Measurements from ENCODE around the gene EGF.
A peak's percentile ranks its signal among the peaks of the same experiment; 100 is the strongest.
"Not testable (repeated sequence)": the region's sequence is repeated elsewhere in the genome, so short reads cannot be mapped to it uniquely, and the experiment has no call there.

EGF gene

GRCh38 chr4:109914322-109914721 lies 1.6 kb downstream of the EGF start:
- no peak for DNase-seq

DNA sequence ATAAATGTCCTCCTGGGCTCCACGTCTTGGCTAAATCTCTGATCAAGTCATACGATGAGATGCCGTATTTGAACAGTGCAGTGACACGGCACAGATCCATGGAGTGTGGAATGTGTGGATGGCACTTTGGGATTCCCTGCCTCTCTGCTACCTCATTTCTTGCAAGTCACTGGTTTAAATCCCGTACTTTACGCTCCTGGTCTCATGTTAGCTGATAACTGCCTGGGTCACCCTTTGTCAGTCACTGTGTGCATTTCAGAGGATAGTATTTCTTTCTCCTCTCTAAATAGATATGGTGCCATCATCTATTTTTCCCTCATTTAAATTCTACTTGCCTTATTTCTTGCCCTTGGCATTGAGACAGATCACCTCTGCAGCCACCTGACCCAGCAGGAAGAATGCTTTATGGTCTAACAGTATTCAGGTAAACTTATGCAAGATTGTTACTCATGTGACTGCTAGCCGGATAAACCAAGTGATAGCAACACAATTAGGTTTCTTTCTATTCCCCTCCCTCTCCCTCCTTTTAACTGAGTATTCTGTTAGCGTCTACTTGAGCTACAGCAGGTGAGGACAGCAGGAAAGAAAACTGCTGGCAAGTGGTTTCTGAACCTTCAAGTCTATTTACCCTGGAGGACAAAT lies 2.8 kb downstream of the EGF start:
- DNase-seq: no peak

DNA sequence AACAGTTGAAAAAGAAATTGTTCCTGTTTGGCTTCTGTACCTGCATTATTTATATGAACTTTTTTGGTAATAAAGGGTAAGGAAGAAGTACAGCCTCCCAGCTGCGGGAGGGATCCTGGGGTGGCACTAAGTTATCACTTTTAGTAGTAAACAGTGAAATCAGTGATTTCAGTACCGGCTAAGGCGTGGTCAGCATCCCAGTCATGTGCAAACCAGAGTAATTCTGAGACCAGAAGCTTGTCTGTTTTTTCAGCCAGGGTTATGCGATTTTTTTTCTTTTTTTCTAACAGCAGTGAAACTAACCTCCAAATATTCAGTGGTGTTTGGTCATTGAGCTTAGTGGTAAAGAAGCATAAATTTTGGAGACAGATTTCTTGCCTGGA lies 3.3 kb downstream of the EGF start:
- no peak for DNase-seq

- DNase-seq: peak in 2 of 51 donors; percentile 0 to 41
These were observed 8.7 kb downstream of the EGF start for GRCh38 chr4:109921384-109921808.

GRCh38 chr4:109925396-109925795 lies 12.7 kb downstream of the EGF start:
- no peak for DNase-seq

DNA sequence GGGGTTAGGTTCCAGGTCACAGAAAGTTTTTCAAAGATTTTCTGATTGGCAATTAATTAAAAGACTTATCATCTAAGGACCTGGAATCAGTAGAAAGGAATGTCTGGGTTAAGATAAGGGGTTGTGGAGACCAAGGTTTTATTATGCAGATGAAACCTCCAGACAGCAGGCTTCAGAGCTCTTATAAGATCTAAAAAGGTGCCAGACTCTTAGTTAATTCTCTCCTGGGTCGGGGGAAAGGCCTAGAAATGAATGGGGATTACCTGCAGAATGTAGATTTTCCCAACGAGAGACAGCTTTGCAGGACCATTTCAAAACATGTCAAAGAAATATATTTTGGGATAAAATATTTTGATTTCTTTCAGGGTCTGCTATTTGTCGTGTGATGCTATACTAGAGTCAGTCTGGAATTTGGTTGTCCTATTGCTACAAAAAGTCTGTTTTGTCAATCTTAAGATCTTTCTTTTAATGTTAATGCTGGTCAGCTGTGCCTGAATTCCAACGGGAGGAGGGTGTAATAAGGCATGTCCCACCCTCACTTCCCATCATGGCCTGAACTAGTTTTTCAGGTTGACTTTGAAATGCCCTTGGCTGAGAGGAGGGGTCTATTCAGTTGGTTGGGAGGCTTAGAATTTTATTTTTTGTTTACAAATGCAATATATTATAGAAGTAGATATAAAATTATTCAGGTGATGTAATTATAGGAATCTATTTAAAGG lies 15.8 kb downstream of the EGF start:
- no peak for DNase-seq

- no peak for DNase-seq
These were observed 17.8 kb downstream of the EGF start for GRCh38 chr4:109930464-109930863.

DNA sequence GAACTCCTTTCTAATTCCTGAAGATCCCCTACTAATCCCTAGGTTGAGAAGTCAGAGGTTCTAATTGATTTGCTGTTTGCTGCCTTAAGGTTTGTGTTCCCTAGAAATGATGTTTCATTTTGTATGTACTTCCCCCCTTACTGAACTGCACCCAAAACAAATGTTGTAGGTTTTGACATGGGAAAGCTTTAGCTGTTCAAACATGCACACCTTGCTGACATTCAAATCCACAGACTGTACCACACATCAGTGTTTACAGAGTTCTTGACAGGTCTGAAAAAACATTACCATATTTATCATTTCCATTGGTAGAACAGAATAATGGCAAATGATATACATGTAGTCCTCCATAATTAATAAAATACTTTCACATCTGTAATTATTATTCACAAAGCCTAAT lies 18.2 kb downstream of the EGF start:
- no peak for DNase-seq

DNA sequence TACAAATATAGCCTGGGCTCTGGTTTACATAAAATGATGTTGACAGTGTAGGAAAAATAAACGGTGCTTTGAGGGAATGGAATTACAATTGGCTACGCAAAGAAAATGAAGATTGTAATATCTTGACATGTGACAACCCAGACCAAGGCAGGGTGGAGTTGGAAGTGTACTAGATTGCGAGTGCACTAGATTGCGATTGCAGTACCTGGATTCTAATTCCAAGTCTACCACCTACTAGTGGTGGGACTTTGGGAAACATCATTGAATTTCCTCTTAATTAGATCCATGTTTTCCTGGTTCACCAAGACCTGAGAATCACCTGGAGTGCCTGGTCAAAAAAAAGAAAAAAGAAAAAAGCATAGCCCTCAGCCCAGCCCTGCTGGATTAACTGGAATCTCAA lies 18.6 kb downstream of the EGF start:
- no peak for DNase-seq

GRCh38 chr4:109937352-109937751 lies 24.7 kb downstream of the EGF start:
- not testable (repeated sequence) for DNase-seq

DNA sequence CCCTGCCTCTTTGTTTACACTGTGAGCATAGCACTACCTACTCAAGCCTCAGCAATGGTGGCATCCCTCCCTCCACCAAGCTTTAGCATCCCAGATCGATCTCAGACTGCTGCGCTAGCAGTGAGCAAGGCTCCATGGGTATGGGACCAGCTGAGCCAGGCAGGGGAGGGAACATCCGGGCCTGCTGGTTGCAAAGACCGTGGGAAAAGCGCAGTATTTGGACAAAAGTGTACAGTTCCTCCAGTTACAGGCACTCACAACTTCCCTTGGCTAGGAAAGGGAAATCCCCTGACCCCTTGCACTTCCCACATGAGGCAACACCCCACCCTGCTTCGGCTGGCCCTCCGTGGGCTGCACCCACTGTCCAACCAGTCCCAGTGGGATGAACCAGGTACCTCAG lies 26.5 kb downstream of the EGF start:
- no peak for DNase-seq

DNA sequence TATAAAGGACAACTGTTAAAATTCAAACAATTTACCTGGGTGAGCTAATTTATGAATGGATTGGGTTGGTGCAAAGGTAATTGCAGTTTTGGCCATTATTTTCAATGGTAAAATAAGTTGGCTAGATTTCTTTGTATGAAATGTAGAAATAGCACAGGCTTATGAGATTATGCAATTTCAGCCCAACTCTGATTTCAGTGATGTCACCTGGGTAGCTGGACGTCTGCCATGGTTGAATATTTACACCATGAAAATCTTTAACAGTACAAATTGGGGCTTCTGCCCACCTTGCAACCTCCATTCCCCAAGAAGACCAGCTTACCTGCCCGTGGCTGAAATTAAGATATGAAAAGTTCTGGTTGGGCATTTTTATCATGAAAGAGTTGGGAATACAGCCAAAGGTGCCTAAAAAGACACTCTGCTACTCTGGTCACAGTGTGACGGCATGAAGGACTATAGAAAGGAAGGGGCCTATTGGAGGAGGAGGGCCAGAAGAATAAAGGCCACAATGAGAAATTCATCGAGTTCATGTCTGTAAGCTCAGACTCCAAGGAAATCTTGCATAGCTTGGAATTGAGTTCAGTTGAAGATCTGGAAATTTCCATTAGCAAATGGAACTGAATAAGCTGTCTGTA lies 29.7 kb downstream of the EGF start:
- DNase-seq: no peak

GRCh38 chr4:109943745-109944144 lies 31.1 kb downstream of the EGF start:
- no peak for DNase-seq

- no peak for DNase-seq
These were observed 31.9 kb downstream of the EGF start for GRCh38 chr4:109944591-109944990.

DNA sequence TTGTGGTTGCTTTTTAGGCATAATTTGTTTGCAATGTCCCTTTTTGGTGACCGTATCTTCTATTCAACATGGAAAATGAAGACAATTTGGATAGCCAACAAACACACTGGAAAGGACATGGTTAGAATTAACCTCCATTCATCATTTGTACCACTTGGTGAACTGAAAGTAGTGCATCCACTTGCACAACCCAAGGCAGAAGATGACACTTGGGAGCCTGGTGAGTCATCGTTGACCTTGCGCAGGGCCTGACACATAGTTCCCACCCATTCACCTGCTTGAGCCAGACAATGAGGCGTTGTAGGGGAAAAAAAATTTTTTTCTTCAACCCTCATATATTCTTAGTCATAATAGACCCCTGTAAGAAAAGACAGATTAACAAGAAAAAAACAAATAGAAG lies 32.4 kb downstream of the EGF start:
- DNase-seq: no peak

- no peak for DNase-seq
These were observed 33.4 kb downstream of the EGF start for GRCh38 chr4:109946120-109946519.

GRCh38 chr4:109947457-109947856 lies 34.8 kb downstream of the EGF start:
- DNase-seq: no peak

DNA sequence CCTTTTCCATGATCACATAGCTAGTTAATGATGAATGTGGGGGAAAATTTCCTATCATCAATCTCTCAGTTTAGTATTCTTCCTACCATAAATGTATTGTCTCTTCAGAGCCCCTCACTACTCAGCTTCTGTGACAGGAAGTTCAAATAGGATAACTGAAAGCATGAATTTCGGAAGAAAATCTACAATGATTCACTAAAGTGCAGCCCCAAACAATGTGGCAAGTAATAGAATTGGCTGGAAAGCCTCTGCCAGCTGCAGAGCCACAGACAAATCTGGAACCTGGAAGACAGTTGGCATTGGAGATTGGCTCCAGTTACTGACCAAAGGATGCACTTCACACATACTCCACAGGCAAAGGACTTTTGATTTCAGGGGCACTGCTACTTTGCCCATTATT lies 35.2 kb downstream of the EGF start:
- DNase-seq: no peak

DNA sequence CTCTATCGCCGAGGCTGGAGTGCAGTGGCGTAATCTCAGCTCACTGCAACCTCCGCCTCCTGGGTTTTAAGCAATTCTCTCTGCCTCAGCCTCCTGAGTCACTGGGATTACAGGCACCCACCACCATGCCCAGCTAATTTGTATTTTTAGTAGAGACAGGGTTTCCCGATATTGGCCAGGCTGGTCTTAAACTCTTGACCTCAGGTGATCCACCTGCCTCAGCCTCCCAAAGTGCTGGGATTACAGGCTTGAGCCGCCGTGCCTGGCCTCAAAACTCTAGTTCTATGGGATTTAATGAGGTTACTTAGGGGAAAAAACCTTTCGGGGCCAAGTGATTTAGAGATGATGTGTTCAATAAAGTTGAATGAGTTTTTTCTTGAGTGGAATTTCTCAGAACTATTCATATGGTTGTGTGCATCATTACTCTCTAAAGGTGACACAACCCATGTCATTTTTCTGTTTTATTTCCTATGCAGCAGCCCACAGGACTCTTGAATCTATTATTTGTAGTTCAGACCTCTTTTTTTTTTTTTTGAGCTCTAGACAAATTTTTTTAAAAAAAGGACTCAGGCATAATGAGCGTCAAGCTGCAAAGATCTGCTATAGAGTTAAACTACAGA lies 36.5 kb downstream of the EGF start:
- not testable (repeated sequence) for DNase-seq

DNA sequence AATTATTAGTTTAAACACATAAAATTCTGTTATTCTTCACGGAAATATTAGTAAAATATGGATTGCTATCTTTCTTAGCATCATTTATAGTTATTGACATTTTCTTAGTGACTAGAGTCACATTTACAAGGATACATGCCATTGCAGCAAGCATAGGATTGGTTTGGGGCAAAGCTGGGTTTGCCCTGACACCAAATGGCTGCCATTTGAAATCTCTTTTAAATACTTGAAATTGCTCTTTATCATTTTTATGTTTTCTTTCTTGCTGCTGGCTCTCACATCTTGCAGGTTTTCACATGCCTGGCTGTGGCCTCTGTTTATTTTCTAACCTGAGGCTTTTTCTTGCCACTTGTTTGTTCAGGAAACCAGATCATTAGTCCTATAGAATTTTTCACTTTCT lies 39.9 kb downstream of the EGF start:
- DNase-seq: no peak

- DNase-seq: no peak
These were observed 40.9 kb downstream of the EGF start for GRCh38 chr4:109953556-109953955.

DNA sequence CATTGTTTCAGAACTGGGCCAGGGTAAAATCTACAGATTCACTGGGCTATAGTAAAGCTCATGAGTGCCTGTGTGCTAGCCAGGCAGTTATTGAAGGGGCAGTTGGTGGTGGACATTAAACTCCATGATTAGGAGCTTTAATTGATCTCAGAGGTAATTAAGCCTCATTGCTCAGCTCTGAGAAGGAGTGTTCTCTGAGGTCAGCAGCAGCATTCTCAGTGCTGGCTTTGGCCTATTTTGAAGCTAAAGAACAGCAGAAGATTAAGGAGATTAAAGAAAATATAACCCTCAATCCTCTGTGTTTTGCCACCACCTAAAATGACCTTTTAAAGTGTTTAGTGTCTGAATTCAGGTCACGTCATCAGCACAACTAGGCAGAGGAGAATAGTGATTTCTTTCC lies 42.5 kb downstream of the EGF start:
- DNase-seq: no peak

GRCh38 chr4:109957227-109957626 lies 44.5 kb downstream of the EGF start:
- DNase-seq: no peak
